GM15510 (cell line): ENCODE measurements around the gene TIMM9.
A peak's percentile ranks its signal among the peaks of the same experiment; 100 is the strongest.

Experiments used
- POLR2A ChIP-seq: IDR thresholded peaks from 3 replicates; pipeline ENCODE4 v1.6.1; 2011; ENCODE audit warnings: borderline replicate concordance; ENCODE audit not compliant: insufficient read length; ENCODE audit errors: extremely low read depth

Gene TIMM9

DNA sequence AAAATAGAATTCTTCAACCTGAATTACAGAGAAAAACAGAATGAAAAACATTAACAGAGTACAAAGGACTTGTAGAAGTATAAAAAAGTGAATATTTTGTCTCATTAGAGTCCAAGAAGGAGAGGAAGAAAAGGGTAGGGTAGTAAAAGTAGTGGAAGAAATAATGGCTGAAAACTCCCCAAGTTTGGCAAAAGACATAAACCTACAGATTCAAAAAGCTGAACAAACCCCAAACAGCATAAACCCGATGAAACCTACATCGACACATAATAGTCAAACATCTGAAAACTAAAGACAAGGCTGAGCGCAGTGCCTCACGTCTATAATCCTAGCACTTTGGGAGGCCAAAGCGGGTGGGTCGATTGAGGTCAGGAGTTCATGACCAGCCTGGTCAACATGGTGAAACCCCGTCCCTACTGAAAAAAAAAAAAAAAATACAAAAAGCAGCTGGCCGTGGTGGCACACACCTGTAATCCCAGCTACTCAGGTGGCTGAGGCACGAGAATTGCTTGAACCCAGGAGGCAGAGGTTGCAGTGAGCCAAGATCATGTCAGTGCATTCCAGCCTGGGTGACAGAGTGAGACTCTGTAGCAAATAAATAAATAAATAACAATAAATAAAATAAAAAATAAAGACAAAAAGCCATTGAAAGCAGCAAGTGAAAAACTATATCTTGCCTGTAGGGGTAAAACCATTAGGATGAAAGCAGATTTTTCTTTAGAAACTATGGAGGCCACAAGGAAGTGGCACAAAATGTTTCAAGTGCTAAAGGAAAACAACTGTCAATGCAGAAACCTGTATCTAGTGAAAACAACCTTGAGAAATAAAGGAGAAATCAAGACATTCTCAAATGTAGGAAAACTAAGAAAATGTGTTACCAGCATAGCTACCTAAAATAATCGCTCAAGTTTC, 11.4 kb downstream of the TIMM9 start:
- TF ChIP-seq POLR2A, result no peak

DNA sequence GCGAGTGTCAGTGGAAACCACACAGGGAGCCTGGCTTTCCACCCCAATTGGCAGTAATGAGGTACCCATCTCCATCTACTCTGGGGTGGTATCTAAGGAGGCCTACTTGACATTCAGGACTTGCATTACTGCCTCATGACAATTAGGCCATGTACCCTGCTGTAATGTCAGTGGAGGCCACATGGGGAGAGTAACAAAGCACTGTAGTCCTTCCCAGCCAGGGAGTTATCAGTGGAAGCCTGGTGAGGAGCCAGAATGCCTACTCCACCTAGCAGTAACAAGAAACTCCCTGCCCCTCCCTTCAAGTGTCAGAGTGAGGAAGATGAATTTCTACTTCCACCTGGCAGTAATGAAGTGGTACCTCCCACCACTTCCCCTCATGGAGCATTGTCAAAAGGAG, 12.5 kb downstream of the TIMM9 start:
- TF ChIP-seq POLR2A, result no peak

DNA sequence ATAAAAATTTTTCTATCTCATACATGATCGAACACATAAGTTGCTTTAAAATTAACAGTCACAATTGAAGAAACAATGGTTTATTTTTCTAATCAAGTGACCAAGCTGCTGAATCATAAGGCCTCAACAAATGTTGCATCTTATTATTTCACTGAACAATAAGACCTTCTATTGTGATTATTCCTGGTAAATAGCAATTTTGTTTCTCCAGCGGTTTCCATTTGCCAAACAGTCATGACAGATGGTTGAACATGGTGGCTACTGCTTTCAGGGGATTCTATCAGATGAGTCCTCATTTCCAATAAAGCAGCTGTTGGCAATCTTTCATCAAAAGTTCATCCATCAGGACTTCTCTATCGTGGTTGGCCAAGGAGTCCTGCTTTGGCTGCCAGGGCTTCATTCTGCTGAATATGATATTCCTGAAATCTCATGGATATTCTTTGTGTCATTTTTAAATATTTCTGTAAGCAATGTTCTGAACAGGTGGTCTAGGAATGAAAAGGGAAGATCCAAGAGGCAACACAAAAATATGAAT, 18.6 kb downstream of the TIMM9 start:
- TF ChIP-seq POLR2A, result no peak

DNA sequence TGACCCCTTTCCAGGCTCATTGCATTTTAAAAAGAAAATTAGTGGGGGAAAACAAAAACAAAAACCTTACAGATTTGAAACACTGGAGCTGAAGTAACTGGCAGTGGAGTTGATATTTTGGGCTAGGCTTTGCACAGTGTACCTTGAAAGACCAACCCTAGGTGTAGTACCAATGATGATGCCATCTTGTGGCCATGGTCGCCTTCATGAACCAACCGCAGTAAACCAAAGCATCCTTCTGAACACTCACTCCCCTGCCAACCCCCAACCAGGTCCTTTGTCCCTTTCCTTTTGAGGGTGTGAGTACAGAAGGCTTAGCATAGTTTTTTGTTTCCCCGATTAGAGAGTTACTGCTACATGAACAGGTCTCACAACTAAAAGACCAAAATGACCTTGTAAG, 25.7 kb downstream of the TIMM9 start:
- TF ChIP-seq POLR2A, result no peak

DNA sequence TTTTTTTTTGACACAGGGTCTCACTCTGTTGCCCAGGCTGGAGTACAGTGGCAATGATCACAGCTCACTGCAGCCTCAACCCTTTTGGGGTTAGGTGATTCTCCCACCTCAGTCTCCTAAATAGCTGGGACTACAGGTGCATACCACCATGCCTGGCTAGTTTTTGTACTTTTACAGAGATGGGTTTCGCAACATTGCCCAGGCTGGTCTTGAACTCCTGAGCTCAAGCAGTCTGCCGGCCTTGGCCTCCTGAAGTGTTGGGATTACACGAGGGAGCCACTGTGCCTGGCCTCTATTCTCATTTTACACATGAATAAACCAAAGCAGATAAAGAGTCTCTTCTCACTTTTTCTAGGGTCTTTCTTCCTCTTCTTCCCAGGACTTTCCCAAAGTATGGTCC, 28.4 kb downstream of the TIMM9 start:
- TF ChIP-seq POLR2A, result no peak

DNA sequence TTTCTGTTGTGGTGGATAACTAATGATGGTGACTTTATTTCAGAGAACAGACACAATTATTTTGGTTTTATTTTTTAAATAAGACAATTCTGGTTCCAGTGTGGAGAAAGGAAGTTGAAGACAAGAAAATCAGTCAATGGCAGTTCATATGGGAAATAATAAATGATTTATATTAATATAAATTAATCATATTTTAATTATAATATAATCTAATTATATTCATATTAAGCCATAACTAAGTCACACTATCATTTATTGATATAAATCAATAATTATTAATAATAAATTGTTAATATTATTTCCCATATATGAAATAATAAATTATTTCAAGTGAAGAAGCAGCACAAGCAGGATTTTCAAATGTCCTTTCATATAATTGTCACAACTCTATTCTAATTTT, 28.8 kb downstream of the TIMM9 start:
- no peak for TF ChIP-seq POLR2A

DNA sequence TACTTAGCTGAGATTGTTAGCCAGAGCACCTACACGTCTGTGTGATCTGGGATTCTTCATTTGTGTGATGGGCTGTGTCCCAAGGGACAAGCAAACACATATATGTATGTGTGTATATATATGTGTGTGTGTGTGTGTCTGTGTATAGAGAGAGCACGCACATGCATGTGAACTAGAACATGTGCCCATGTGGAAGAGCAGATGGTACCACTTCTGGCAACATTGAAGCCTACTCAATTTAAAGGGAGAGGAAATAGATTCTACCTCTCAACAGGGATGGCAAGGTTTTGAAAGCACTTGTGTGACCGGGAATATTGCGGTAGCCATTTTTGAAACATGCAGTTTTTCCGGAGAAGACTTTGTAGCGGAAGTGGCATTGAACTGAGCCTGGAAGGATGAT, 30.2 kb downstream of the TIMM9 start:
- TF ChIP-seq POLR2A, result no peak

DNA sequence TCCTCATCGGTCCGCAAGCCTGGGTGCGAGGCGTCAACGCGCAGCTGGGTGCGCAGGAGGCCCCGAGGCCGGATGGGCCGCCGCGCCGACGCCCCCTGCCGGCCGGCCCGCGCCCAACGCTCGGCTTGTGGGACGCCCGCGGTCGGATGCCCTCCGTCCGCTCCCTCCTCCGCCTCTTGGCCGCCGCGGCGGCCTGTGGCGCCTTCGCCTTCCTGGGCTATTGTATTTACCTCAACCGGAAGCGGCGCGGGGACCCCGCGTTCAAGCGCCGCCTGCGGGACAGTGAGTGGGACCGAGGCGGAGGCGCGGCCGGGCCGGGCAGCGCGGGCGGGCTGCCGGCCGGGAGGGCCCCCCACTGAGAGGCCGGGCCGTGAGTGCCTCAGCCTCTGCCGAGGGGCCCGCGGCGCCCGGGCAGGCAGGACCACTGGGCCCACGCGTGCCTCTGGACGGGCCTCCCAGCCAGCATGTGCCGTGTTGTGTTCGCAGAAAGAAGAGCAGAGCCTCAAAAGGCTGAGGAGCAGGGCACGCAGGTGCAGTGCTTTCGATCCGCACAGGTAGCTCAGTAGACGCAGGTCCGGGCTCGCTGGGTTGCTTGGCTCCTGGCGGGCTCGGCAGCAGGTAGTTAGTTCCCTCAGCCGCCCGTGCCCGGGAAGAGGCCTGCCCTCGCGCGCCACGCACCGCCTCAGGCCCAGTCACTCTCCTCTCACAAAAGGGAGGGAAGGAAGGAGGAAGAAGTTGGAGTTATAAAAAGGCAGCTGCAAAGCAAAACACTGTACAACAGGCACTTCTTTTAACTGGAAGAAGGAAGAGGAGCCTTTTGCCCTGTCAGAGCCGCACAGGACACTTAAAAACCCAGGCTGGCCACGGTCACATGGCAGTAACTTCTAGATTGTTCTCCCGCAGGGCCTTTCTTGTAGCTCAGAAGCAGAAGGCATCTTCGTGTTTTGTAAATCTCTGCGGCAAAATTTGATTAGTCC, 31.2 kb downstream of the TIMM9 start, which contains the start of gene TOMM20L:
TSS of gene TOMM20L (plus strand) at position 119 of the 977 bp plus-strand sequence. CDS start at position 147, 28 bp downstream.
- peak; percentile 40 for TF ChIP-seq POLR2A

DNA sequence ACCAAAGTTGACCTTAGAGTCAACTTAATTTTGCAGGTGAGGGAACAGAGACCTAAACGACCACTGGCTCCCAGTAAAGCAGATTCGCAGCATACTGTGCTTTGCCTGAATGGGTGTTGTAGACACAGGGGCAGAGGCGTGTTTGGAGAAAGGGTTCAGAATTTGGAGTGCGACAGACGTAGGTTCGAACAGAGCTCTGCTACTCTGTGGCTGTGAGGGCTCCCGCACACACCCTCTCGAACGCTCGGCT, 31.8 kb downstream of the TIMM9 start:
- TF ChIP-seq POLR2A, result no peak

DNA sequence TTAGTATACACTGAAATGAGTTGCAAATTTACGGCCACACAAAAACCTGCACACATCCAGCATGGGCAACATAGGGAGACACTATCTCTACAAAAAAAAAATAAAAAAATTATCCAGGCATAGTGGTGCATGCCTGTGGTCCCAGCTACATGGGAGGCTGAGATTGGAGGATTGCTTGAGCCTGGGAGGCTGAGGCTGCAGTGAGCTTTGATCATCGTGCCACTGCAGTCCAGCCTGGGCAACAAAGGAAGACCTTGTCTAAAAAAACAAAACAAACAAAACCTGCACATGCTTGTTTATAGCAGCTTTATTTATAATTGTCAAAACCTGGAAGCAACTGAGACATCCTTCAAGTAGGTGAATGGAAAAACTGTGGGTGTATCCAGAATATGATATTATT, 36.5 kb downstream of the TIMM9 start:
- no peak for TF ChIP-seq POLR2A

DNA sequence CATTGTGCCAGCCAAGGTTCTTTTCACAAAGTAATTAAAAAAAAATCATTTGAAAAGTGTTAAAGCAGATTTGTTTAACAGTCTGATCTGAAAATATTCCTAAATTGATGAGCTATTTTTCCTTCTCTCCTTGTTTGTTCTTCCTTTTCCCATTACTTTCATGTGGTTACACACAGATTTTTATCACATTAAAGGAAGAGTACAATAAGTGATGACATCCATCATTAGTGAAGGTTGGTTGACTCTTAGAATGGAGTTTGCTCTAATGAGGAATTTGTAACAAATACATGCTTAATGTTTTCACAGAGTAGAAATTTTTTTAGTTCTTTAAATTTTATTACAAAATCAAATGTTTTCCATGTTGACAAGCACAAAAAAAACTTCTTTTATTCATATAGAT, 50.5 kb downstream of the TIMM9 start:
- TF ChIP-seq POLR2A, result no peak

DNA sequence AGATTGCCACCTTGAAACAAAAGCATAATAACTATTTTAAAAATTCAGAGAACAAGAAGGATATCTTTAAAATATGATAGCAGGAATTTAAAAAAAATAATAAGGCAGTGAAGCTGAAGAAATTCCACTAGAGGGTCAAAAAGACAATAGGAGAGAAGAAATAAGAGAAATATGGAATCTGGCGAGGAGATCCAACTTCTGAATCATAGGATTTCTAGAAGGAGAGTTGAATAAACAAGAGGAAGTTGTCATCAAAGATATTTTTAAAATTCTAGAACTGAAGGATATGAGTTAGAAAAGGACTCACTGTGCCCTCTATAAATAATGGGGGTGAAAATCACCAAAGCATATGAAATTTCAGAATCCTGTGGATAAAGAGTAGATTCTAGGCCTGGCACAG, 58.4 kb downstream of the TIMM9 start:
- no peak for TF ChIP-seq POLR2A

DNA sequence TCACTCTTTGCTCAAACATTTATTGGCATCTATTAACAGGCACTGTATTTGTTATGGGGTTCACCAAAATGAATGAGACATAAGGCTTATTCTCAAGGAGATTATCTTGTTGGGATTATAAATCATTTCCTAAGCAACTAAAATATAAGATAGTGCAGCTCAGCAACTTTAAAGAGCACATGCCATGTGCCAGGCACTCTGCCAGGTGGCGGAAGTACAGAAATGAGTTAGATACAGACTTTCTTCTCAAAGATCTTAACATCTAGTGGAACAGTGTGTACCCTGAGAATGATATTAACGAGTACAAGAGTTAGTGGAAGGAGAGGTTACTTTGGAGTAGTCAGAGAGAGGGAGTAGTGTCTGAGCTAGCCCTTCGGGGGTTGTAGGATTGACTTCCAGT, 60.0 kb downstream of the TIMM9 start:
- TF ChIP-seq POLR2A, result no peak

DNA sequence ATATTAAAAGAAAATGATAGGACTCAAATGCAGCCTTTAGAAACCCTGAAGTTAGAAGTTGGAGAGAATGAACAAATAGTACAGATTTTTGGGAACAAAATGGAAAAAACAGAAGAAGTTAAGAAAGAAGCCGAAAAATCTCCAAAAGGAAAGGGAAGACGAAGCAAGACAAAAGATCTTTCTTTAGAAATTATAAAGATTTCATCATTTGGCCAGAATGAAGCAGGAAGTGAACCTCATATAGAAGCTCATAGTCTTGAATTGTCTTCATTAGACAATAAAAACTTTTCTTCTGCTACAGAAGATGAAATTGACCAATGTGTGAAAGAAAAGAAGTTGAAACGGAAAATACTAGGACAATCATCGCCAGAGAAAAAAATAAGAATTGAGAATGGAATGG, 63.0 kb downstream of the TIMM9 start:
- no peak for TF ChIP-seq POLR2A

DNA sequence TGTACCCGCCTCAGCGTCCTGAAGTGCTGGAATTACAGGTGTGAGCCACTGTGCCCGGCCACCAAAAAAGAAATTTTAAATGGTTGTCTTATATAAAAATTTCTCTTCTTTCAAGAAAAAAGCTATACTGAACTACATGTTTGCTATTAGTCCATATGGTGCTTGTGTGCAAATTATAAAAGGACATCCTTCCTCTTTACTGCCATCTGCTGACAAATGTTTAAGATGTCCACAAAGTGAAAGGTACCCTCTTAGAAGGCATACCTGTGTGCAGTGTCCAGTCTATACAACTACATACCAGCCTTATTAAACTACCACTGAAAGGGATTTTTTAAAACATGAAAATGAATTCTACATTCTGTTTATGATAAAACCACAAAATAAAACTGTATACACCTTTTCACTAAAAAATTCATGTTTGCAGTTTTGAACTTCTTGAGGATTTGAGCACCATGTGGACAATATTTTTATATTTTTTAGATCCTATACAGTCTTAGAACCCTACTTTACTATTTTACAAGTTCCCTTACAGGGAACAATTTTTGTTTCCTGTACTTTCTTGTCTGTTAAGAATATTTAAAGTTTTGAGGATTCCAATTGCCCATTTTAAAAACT, 64.4 kb downstream of the TIMM9 start:
- TF ChIP-seq POLR2A, result no peak
